ENCODE measurements around the gene MRTFB.
A peak's percentile ranks its signal among the peaks of the same experiment; 100 is the strongest.

DNA sequence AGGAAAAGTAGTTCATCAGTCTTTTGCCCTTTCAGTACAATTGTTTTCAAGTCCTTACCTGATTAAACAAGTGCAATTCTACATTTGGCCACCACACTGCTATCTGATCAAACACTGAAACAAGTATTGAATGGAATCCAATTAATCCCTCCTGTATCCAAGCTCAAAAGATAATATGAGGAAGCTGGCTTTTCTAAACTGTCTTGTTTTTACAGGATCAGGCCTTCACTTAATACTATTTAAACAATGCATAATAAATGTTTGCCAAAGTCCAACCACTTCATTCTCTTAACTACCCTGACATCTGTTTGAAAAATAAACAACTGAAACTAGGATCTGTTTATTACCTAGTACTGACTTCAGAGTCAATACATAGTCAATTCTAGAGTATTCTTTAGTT, 131.6 kb downstream of the MRTFB start:
- TF ChIP-seq, protein P1, sequence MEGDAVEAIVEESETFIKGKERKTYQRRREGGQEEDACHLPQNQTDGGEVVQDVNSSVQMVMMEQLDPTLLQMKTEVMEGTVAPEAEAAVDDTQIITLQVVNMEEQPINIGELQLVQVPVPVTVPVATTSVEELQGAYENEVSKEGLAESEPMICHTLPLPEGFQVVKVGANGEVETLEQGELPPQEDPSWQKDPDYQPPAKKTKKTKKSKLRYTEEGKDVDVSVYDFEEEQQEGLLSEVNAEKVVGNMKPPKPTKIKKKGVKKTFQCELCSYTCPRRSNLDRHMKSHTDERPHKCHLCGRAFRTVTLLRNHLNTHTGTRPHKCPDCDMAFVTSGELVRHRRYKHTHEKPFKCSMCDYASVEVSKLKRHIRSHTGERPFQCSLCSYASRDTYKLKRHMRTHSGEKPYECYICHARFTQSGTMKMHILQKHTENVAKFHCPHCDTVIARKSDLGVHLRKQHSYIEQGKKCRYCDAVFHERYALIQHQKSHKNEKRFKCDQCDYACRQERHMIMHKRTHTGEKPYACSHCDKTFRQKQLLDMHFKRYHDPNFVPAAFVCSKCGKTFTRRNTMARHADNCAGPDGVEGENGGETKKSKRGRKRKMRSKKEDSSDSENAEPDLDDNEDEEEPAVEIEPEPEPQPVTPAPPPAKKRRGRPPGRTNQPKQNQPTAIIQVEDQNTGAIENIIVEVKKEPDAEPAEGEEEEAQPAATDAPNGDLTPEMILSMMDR (IDR thresholded peaks at IDR 0.05), result peak in 5 of 6 experiments; percentile 26 to 67 (median 57)
- TF ChIP-seq POLR2A (IDR thresholded peaks at IDR 0.05), result no peak
